Karpas-422 (cell line): ENCODE measurements around the gene LOXL3. TPM values are rescaled to one million over a fixed set of nuclear protein-coding genes. Genes with fewer than 3 reads are reported as not detected.

Experiments used
- DNase-seq: peaks from one replicate; pipeline ENCODE4 v3.0.0-alpha.2; 2015
- H2AFZ ChIP-seq: fragments of 200-600 bp; sonication (generic); 2 replicates; pipeline ENCODE4 v1.6.1; 2014; ENCODE audit warnings: antibody characterized with exemption, low read length, mixed read lengths
- H3K27ac ChIP-seq: fragments of 200-600 bp; sonication (generic); 2 replicates; pipeline ENCODE4 v1.5.1; 2014; ENCODE audit warnings: mild to moderate bottlenecking, low read length, moderate library complexity
- H3K27me3 ChIP-seq: fragments of 200-600 bp; sonication (generic); 2 replicates; pipeline ENCODE4 v1.6.1; 2014; ENCODE audit warnings: low read length, mixed read lengths
- H3K36me3 ChIP-seq: fragments of 200-600 bp; sonication (generic); 2 replicates; pipeline ENCODE4 v1.6.1; 2014; ENCODE audit warnings: low read length, mixed read lengths; ENCODE audit not compliant: insufficient read depth
- H3K4me1 ChIP-seq: fragments of 200-600 bp; sonication (generic); 2 replicates; pipeline ENCODE4 v1.6.1; 2014; ENCODE audit warnings: mild to moderate bottlenecking, low read length, mixed read lengths
- H3K4me2 ChIP-seq: fragments of 200-600 bp; sonication (generic); 2 replicates; pipeline ENCODE4 v1.6.1; 2014; ENCODE audit warnings: low read length, low read depth, mild to moderate bottlenecking; ENCODE audit not compliant: poor library complexity, severe bottlenecking
- H3K4me3 ChIP-seq: fragments of 200-600 bp; sonication (generic); 2 replicates; pipeline ENCODE4 v1.5.1; 2014; ENCODE audit warnings: mild to moderate bottlenecking, antibody characterized with exemption, low read length, mixed read lengths
- H3K79me2 ChIP-seq: fragments of 200-600 bp; sonication (generic); 2 replicates; pipeline ENCODE4 v1.6.1; 2014; ENCODE audit warnings: mild to moderate bottlenecking, low read length, mixed read lengths
- H3K9ac ChIP-seq: fragments of 200-600 bp; sonication (generic); 2 replicates; pipeline ENCODE4 v1.6.0; 2014; ENCODE audit warnings: low read length
- H3K9me2 ChIP-seq: fragments of 200-600 bp; sonication (generic), shearing (Covaris generic); replicated peaks from 2 replicates; pipeline ENCODE4 v1.6.0; 2014; ENCODE audit warnings: mild to moderate bottlenecking, low read length, moderate library complexity; ENCODE audit not compliant: insufficient read depth
- H3K9me3 ChIP-seq: fragments of 300-700, 200-600 bp; sonication (generic); 2 replicates; pipeline ENCODE4 v1.6.1; 2014; ENCODE audit warnings: low read length, mixed read lengths
- H4K20me1 ChIP-seq: fragments of 200-600 bp; sonication (generic); 2 replicates; pipeline ENCODE4 v1.6.1; 2014; ENCODE audit warnings: mild to moderate bottlenecking, antibody characterized with exemption, low read length, low read depth; ENCODE audit not compliant: insufficient read depth
- total RNA-seq: library from RNA; depleted of rRNA; stranded (reverse); fragments of >200 nt; shearing (Covaris generic); gene quantifications from 2 replicates; pipeline ENCODE4 v1.2.3, GENCODE V29; 2014; ENCODE audit warnings: low replicate concordance

The LOXL3 gene
- total RNA-seq, 1 experiment from 2014 or later = 0.15 TPM

DNA sequence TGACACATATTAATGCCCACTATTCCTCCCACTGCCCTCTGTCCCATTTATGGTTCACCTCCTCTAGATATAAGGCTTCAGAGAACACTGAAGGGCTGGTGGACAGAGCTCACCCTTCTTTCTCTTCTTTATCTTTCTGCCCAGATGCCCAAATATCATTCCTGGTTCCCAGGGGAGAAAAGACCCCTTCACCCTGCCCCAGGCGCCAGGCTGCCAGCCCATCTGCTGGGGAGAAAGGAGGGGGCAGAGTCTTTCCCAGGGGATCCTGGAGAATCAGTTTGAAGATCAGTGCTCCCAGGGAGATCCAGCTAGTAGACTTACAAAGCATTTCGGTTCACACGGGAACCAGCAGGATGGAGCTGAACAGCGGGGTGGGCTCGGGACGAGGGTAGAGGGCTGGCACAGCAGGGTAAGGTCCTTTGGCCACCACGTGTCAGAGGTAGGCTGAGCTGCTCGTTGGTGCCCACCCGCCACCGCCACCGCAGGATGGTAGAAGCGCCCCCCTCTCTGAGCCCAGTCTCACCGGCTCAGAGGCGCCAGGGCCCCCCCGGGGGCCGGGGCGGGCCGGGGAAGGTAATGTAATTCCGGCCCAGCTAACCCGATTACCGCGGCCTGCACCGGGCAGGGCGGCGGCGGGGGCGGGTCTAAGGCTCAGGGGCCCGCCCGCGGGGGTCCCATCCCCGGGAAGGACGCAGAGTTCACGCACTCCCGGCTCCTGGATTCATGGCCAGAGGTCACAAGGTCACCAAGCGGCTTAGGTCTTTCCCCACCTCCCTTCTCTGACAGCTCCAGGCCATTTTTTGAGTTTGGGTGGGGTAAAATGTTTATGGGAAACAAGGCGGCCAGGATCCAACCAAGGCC, 40.8 kb downstream of the LOXL3 start:
- no peaks in the 10 kb centered on the region for H3K27me3 ChIP-seq

DNA sequence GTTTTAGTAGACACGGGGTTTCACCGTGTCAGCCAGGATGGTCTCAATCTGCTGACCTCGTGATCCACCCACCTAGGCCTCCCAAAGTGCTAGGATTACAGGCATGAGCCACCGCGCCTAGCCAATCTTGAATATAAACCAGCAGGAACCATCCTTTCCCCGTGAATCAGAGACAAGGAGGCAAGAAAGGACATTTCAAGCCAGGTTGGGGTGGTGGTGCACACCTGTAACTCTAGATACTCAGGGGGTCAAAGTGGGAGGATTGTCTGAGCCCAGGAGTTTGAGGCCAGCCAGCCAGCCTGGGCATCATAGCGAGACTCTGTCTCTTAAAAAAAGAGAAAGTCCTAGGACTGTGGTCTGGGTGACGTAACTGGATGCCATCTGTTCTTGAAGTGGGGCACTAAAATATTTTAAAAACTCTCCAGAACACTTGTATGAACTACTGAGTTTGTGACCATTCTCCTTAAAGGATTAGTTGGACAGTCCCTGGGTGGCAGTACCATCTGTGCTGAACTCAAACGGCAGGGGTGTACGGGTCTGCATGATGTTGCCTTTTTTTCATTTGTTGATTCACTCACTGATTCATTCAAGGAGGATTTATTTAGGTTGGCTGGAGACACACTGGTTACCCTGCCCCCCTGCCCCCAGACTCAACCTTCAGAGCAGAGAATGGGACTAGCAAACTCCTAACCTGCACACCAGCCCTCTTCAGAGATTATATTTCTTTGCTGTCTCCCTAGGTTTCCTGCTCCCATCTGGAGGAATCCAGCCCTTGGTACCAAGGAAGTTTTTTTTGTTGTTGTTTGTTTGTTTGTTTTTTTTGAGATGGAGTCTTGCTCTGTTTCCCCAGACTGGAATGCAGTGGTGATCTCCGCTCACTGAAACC, 42.4 kb downstream of the LOXL3 start:
- no peaks in the 10 kb centered on the region for H3K27me3 ChIP-seq
- no peaks in the 10 kb centered on the region for H3K9me3 ChIP-seq
- H3K79me2 ChIP-seq = peaks cover 7% of the 10 kb centered on the region
- H3K36me3 ChIP-seq = no peaks in the 10 kb centered on the region
- H3K9me2 ChIP-seq = no peaks in the 10 kb centered on the region
- no peaks in the 10 kb centered on the region for H4K20me1 ChIP-seq
- no peak overlapping the region for H3K9ac ChIP-seq
- DNase-seq = no peak
- no peak overlapping the region for H3K4me2 ChIP-seq
- H3K4me1 ChIP-seq = peaks cover 18% of the 10 kb centered on the region
- H3K4me3 ChIP-seq = no peak overlapping the region
- H2AFZ ChIP-seq = 0 out of 2 replicates have a peak overlapping the region, but pooled peaks have one; percentile 22
- H3K27ac ChIP-seq = no peak overlapping the region

More for the DNA sequence above, 40.8 kb downstream of the LOXL3 start:
- H3K79me2 ChIP-seq = no peaks in the 10 kb centered on the region
- H3K4me3 ChIP-seq = no peak overlapping the region
- no peaks in the 10 kb centered on the region for H3K9me3 ChIP-seq
- H3K36me3 ChIP-seq = no peaks in the 10 kb centered on the region
- peaks cover 11% of the 10 kb centered on the region for H3K4me1 ChIP-seq
- H3K9me2 ChIP-seq = no peaks in the 10 kb centered on the region
- H2AFZ ChIP-seq = no peak overlapping the region
- DNase-seq = no peak
- H3K9ac ChIP-seq = no peak overlapping the region
- H3K27ac ChIP-seq = no peak overlapping the region
- no peaks in the 10 kb centered on the region for H4K20me1 ChIP-seq
- no peak overlapping the region for H3K4me2 ChIP-seq

DNA sequence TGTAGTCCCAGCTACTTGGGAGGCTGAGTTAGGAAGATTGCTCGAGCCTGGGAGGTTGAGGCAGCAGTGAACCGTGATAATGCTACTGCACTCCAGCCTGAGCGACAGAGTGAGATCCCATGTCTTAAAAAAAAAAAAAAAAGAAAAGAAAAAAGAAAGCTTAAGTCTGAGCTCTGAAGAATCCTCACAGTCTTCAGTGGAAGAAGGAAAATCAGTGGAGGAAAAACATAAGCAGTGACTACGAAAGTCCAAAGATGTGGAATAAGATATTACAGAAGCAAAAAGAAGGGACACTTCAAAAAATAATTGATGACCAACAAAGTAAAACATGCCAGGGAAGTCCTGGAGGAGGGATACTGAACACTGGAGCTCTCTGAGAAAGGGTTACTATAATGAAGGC, 43.5 kb downstream of the LOXL3 start:
- 0 out of 2 replicates have a peak overlapping the region, but pooled peaks have one; percentile 7 for H2AFZ ChIP-seq
- no peak for DNase-seq
- H4K20me1 ChIP-seq = no peaks in the 10 kb centered on the region

DNA sequence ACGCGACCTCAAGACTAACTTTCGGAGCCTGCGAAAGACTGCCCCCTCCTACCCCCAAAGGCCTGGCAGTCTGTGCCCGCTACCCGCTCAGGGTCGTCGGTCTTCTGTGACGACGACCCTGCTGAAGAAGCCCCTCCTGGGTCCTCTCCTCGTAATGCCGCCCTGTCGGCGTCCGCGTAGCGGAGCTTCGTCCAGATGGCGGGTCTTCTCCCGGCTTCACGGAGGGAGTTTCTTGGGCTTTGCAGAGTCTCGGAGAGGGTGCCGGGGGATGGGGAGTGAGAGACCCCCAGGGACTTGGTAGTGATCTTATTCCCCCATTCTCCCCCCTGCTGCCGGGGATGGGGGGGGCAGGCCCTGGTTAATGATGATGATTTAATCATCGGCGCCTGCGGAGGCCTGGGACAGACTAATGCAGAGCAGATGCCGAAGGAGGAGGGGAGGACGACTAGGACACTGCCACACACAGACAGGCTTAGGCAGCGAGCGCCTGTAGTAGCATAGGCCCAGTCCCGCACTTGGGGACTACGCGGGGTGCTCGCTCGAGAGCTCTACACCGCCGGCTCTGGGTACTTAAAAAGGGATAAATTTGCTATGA, 45.7 kb downstream of the LOXL3 start:
- peak overlapping the region; percentile 89 for H3K9ac ChIP-seq
- H3K4me2 ChIP-seq = peak overlapping the region; percentile 89
- peak overlapping the region; percentile 88; the same call in 1 of the 2 replicates for H3K27ac ChIP-seq
- no peaks in the 10 kb centered on the region for H3K9me3 ChIP-seq
- peaks cover 46% of the 10 kb centered on the region for H3K4me1 ChIP-seq
- peaks cover 9% of the 10 kb centered on the region; the same call in 1 of the 2 replicates for H3K36me3 ChIP-seq
- peak overlapping the region; percentile 78 for H3K4me3 ChIP-seq
- no peaks in the 10 kb centered on the region for H3K9me2 ChIP-seq
- peak overlapping the region; percentile 60 for H2AFZ ChIP-seq
- H3K27me3 ChIP-seq = no peaks in the 10 kb centered on the region
- no peak for DNase-seq
- H4K20me1 ChIP-seq = no peaks in the 10 kb centered on the region
- peaks cover 22% of the 10 kb centered on the region for H3K79me2 ChIP-seq

More for the DNA sequence above, 43.5 kb downstream of the LOXL3 start:
- peaks cover 29% of the 10 kb centered on the region for H3K4me1 ChIP-seq
- no peak overlapping the region for H3K4me3 ChIP-seq
- H3K36me3 ChIP-seq = peaks cover 8% of the 10 kb centered on the region; the same call in 1 of the 2 replicates
- H3K79me2 ChIP-seq = peaks cover 16% of the 10 kb centered on the region
- H3K4me2 ChIP-seq = no peak overlapping the region
- H3K9ac ChIP-seq = no peak overlapping the region
- no peak overlapping the region for H3K27ac ChIP-seq
- no peaks in the 10 kb centered on the region for H3K27me3 ChIP-seq
- H3K9me3 ChIP-seq = no peaks in the 10 kb centered on the region
- H3K9me2 ChIP-seq = no peaks in the 10 kb centered on the region

DNA sequence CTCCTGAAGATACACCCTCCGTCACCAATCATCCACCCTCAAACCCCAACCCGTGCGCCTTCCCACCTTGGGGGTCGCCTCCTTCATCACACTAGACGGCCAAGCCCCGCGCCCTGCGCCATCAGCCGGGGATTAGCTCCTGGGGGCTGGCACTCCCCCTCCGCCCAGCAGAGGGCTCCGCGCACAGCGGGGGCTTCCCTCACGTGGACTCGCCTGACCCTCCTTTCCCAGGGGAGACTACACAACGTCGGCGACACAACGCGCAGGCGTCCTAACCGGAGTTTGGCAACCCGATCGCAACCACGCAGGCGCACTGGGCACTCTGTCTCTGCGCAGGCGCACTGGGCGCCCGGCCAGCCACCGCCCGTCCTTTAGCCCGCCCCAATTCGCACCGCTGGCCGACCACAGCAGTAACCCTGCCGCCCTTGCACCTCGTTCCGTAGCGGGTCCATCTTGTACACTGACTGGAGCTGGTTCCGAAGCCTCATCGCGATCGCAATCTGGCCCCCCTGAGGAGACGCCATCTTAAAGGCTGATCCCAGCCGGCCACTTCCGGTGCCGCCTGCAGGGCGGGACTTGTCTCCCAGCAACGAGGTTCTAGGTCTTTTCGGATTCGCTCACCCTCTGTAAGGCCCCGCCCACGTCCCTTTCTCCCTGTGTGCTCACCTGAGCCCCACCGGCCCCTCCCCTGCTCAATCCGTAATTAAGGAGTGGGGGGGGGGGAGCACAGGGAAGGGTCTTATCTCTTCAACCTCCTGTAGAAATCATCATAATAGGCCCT, 46.4 kb downstream of the LOXL3 start, which contains the start of gene PCGF1:
Gene PCGF1 (minus strand): TSS at position 551 of the 781 bp plus-strand sequence. CDS start 27 bp downstream, at position 524.
- H3K4me1 ChIP-seq = peaks cover 51% of the 10 kb centered on the region
- H3K4me3 ChIP-seq = peak within 1 kb of the TSS; percentile 78

DNA sequence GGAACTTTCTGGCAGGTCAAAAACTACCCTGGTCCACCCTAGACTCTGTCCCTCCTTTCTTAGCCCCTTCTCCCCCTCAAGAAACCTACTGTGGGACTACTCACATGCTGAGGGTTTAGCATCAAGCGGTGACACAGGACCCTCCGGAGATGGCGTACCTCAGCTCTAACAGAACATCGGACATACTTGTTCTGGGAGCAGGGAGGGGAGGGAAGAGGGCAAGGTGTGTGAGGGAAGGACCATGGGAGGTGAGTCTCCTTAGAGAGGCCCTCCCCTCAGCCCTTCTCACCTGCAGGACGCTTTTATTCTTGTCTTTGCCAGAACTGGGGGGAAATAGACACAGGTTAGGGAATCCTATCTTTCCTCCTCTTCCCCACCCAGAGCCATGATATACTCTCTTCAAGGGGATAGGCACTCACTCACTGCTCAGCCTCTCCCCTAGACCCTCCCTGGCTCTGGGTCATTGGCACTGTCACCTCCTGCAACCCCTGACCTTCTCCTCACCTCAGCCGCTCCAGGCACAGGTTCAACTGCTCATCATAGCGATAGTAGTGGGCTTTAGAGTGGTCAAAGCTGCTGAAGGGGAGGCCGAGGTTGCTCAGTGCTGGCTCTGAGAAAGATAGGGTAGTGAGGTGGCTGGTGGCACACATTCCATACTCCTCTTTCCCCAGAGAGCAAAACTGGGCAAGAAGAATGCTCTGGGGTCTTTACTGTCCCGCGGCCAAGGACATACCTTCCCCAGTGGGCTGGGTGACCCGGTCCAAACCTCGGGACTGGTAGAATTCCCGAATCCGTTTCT, 48.1 kb downstream of the LOXL3 start:
- H3K4me1 ChIP-seq = peaks cover 65% of the 10 kb centered on the region
- H3K79me2 ChIP-seq = peaks cover 33% of the 10 kb centered on the region
- no peak for DNase-seq

More for the DNA sequence above, 46.4 kb downstream of the LOXL3 start, which contains the start of gene PCGF1:
- no peaks in the 10 kb centered on the region for H4K20me1 ChIP-seq
- peak within 1 kb of the TSS; percentile 89 for H3K4me2 ChIP-seq
- H2AFZ ChIP-seq = peak within 1 kb of the TSS; percentile 88
- no peaks in the 10 kb centered on the region for H3K9me2 ChIP-seq
- peak; percentile 100 for DNase-seq
- H3K9ac ChIP-seq = peak within 1 kb of the TSS; percentile 89
- H3K79me2 ChIP-seq = peaks cover 27% of the 10 kb centered on the region
- no peaks in the 10 kb centered on the region for H3K9me3 ChIP-seq
- peak within 1 kb of the TSS; percentile 88 for H3K27ac ChIP-seq
- H3K36me3 ChIP-seq = peaks cover 9% of the 10 kb centered on the region; the same call in 1 of the 2 replicates
- no peaks in the 10 kb centered on the region for H3K27me3 ChIP-seq

DNA sequence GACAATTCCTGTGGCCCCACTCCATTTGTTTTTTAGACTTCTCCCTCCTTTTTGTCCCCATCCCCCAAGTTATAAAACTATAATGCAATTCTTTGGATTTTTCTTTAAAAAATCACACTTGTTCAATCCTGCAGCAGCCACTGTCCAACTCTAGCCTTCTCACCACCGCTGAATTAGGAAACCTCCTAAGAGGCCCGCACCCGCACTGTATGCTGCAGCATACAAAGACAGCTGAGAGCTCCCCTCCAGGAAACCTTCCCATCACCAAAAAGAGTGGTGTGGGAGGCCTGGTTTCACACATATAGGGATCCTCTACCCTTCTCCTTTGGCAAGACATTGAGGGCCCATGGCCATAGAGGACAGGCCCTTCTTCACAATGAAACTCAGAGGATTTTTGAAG, 49.2 kb downstream of the LOXL3 start:
- no peaks in the 10 kb centered on the region for H3K27me3 ChIP-seq
- peak overlapping the region; percentile 89 for H3K9ac ChIP-seq
- no peak for DNase-seq
- peaks cover 9% of the 10 kb centered on the region; the same call in 1 of the 2 replicates for H3K36me3 ChIP-seq
- H2AFZ ChIP-seq = no peak overlapping the region
- peak overlapping the region; percentile 89 for H3K4me2 ChIP-seq
- no peaks in the 10 kb centered on the region for H3K9me3 ChIP-seq
- H3K4me3 ChIP-seq = peak overlapping the region; percentile 78; the same call in 1 of the 2 replicates
- H3K4me1 ChIP-seq = peaks cover 65% of the 10 kb centered on the region
- peaks cover 33% of the 10 kb centered on the region for H3K79me2 ChIP-seq
- H3K9me2 ChIP-seq = no peaks in the 10 kb centered on the region
- H4K20me1 ChIP-seq = no peaks in the 10 kb centered on the region
- H3K27ac ChIP-seq = peak overlapping the region; percentile 69

More for the DNA sequence above, 48.1 kb downstream of the LOXL3 start:
- H3K4me3 ChIP-seq = peak overlapping the region; percentile 78
- no peaks in the 10 kb centered on the region for H3K27me3 ChIP-seq
- H2AFZ ChIP-seq = no peak overlapping the region
- H3K36me3 ChIP-seq = peaks cover 9% of the 10 kb centered on the region; the same call in 1 of the 2 replicates
- H3K9me3 ChIP-seq = no peaks in the 10 kb centered on the region
- H3K9ac ChIP-seq = peak overlapping the region; percentile 89
- H4K20me1 ChIP-seq = no peaks in the 10 kb centered on the region
- no peaks in the 10 kb centered on the region for H3K9me2 ChIP-seq
- peak overlapping the region; percentile 89 for H3K4me2 ChIP-seq
- H3K27ac ChIP-seq = peak overlapping the region; percentile 69
